GM12878 (cell line): ENCODE results near the gene CCDC177.

ENCODE experiments used
- CHD1 ChIP-seq: IDR thresholded peaks from 2 replicates; pipeline ENCODE4 v1.6.1; 2012; ENCODE audit warnings: low read depth, low read length, improper control_type of control experiment
- CHD4 ChIP-seq: fragments of 200-600 bp; sonication (generic); IDR thresholded peaks from 2 replicates; pipeline ENCODE4 v1.6.1; 2016; ENCODE audit warnings: mild to moderate bottlenecking
- CTCF ChIP-seq, 3 experiments: IDR thresholded peaks in 2 of 3; conservative IDR thresholded peaks in 1 of 3; 2 replicates each; pipeline ENCODE4 v1.5.1; 2011; ENCODE audit warnings: low read depth in 3 of 3, low read length in 3 of 3, mild to moderate bottlenecking in 3 of 3, control low read depth in 2 of 3, moderate library complexity in 2 of 3, inconsistent platforms in 1 of 3, mixed read lengths in 1 of 3; ENCODE audit not compliant: control insufficient read depth in 2 of 3, insufficient read depth in 1 of 3; ENCODE audit errors: extremely low read depth in 1 of 3
- EZH2 ChIP-seq: IDR thresholded peaks from 2 replicates; pipeline ENCODE4 v1.6.1; 2012; ENCODE audit warnings: low read depth, mild to moderate bottlenecking, control low read depth, inconsistent platforms, low read length, borderline replicate concordance; ENCODE audit not compliant: control insufficient read depth
- PBX3 ChIP-seq: IDR thresholded peaks from 2 replicates; pipeline ENCODE4 v1.6.1; 2011; ENCODE audit warnings: mild to moderate bottlenecking, low read depth, low read length, moderate library complexity; ENCODE audit not compliant: insufficient replicate concordance
- PML ChIP-seq: IDR thresholded peaks from 2 replicates; pipeline ENCODE4 v1.6.1; 2012; ENCODE audit warnings: low read length, inconsistent platforms
- RFX5 ChIP-seq: IDR thresholded peaks from 2 replicates; pipeline ENCODE4 v1.6.1; 2011; ENCODE audit warnings: low read depth, low read length, improper control_type of control experiment
- SMARCA5 ChIP-seq: fragments of 450-650 bp; IDR thresholded peaks from 2 replicates; pipeline ENCODE4 v1.6.1; 2017; ENCODE audit warnings: mild to moderate bottlenecking
- SMC3 ChIP-seq: IDR thresholded peaks from 2 replicates; pipeline ENCODE4 v1.6.1; 2011; ENCODE audit warnings: low read length, improper control_type of control experiment, borderline replicate concordance
- ZNF24 ChIP-seq: fragments of 450-650 bp; IDR thresholded peaks from 2 replicates; pipeline ENCODE4 v1.6.1; 2017; ENCODE audit warnings: antibody characterized with exemption, mild to moderate bottlenecking

GRCh38 chr14:69613312-69614073 lies 38.8 kb upstream of the CCDC177 start:
- TF ChIP-seq CTCF (IDR thresholded peaks at IDR 0.05 in 2 of 3, conservative IDR thresholded peaks at IDR 0.05 in 1 of 3; ENCODE audit: control insufficient read depth in 2 of 3, extremely low read depth in 1 of 3, insufficient read depth in 1 of 3, low read depth in 3 of 3, low read length in 3 of 3) (no peak), ZNF24 (peak; percentile 90), SMC3 (no peak), RFX5 (no peak), EZH2 (no peak), PML (no peak), CHD1 (no peak), SMARCA5 (no peak), CHD4 (no peak), PBX3 (no peak)
